ENCODE data around the gene RIPPLY3. TPM values are rescaled to one million over a fixed set of nuclear protein-coding genes. Genes with fewer than 3 reads are reported as not detected.

RIPPLY3 gene
- total and polyA plus RNA-seq, 2 experiments from 2014 or later = 2.5 to 2.8 TPM

DNA sequence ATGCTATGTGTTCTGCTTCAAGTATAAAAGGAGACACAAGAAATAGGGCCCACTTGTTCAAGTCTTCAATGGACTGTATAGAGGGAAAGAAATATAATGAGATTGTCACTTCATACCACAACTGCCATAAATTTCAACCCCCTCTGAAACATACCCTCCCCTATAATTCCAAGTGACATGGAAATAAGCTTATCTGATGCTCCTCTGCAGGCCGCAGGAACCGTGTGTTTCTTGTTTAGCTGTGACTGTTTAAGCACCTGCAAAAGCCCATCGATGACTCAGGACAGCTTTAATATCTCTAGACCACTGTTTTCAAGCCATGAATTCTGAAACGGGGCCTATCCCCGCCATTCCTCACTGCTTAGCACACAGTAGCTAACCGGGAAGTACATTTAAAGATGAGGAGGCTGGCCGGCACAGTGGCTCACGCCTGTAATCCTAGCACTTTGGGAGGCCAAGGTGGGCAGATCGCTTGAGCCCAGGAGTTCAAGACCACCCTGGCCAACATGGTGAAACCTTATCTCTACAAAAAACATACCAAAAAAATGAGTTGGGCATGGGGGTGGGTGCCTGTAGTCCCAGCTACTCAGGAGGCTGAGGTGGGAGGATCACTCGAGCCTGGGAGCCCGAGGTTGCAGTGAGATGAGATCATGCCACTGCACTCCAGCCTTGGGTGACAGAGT is 44.3 kb upstream of the RIPPLY3 start:
- peaks cover 1% of the 10 kb centered on the region; the same call in 1 of the 2 replicates for H3K4me1 ChIP-seq (ENCODE audit: insufficient read depth)
- H3K27me3 ChIP-seq (ENCODE audit: insufficient read depth) = no peaks in the 10 kb centered on the region
- no peaks in the 10 kb centered on the region for H4K20me1 ChIP-seq (replicated peaks; ENCODE audit: insufficient read depth)
- no peaks in the 10 kb centered on the region for H3K9me2 ChIP-seq (ENCODE audit: insufficient read depth)
- no peak overlapping the region for H3K4me2 ChIP-seq
- Mint-ChIP-seq H3K4me3 (no peak overlapping the region), H3K4me1 (peaks cover 19% of the 10 kb centered on the region), H3K9me3 (no peaks in the 10 kb centered on the region; the same call in 2 of the 3 replicates), H3K27ac (no peak overlapping the region), H3K27me3 (ENCODE audit: insufficient read depth, low read depth, poor library complexity) (peaks cover 14% of the 10 kb centered on the region), H3K36me3 (ENCODE audit: low read depth) (peaks cover 13% of the 10 kb centered on the region)
- TF ChIP-seq POLR2AphosphoS5 (IDR thresholded peaks at IDR 0.05; ENCODE audit: low read depth) (no peak), ZNF331 (CRISPR knock-in tag; IDR thresholded peaks at IDR 0.05; ENCODE audit: low read depth) (no peak), EZH2phosphoT487 (IDR thresholded peaks at IDR 0.05; ENCODE audit: unreplicated experiment) (no peak), STAT1 (IDR thresholded peaks at IDR 0.05; ENCODE audit: unreplicated experiment) (no peak), EZH2 (IDR thresholded peaks at IDR 0.05; ENCODE audit: low read depth, unreplicated experiment) (no peak), JUNB (IDR thresholded peaks at IDR 0.05; ENCODE audit: unreplicated experiment) (no peak), NANOG (IDR thresholded peaks at IDR 0.05; ENCODE audit: borderline replicate concordance) (no peak), CREB1 (CRISPR knock-in tag; IDR thresholded peaks at IDR 0.05; ENCODE audit: low read depth) (no peak), ZNF114 (CRISPR knock-in tag; IDR thresholded peaks at IDR 0.05) (no peak)
- TF ChIP-seq, protein P1, sequence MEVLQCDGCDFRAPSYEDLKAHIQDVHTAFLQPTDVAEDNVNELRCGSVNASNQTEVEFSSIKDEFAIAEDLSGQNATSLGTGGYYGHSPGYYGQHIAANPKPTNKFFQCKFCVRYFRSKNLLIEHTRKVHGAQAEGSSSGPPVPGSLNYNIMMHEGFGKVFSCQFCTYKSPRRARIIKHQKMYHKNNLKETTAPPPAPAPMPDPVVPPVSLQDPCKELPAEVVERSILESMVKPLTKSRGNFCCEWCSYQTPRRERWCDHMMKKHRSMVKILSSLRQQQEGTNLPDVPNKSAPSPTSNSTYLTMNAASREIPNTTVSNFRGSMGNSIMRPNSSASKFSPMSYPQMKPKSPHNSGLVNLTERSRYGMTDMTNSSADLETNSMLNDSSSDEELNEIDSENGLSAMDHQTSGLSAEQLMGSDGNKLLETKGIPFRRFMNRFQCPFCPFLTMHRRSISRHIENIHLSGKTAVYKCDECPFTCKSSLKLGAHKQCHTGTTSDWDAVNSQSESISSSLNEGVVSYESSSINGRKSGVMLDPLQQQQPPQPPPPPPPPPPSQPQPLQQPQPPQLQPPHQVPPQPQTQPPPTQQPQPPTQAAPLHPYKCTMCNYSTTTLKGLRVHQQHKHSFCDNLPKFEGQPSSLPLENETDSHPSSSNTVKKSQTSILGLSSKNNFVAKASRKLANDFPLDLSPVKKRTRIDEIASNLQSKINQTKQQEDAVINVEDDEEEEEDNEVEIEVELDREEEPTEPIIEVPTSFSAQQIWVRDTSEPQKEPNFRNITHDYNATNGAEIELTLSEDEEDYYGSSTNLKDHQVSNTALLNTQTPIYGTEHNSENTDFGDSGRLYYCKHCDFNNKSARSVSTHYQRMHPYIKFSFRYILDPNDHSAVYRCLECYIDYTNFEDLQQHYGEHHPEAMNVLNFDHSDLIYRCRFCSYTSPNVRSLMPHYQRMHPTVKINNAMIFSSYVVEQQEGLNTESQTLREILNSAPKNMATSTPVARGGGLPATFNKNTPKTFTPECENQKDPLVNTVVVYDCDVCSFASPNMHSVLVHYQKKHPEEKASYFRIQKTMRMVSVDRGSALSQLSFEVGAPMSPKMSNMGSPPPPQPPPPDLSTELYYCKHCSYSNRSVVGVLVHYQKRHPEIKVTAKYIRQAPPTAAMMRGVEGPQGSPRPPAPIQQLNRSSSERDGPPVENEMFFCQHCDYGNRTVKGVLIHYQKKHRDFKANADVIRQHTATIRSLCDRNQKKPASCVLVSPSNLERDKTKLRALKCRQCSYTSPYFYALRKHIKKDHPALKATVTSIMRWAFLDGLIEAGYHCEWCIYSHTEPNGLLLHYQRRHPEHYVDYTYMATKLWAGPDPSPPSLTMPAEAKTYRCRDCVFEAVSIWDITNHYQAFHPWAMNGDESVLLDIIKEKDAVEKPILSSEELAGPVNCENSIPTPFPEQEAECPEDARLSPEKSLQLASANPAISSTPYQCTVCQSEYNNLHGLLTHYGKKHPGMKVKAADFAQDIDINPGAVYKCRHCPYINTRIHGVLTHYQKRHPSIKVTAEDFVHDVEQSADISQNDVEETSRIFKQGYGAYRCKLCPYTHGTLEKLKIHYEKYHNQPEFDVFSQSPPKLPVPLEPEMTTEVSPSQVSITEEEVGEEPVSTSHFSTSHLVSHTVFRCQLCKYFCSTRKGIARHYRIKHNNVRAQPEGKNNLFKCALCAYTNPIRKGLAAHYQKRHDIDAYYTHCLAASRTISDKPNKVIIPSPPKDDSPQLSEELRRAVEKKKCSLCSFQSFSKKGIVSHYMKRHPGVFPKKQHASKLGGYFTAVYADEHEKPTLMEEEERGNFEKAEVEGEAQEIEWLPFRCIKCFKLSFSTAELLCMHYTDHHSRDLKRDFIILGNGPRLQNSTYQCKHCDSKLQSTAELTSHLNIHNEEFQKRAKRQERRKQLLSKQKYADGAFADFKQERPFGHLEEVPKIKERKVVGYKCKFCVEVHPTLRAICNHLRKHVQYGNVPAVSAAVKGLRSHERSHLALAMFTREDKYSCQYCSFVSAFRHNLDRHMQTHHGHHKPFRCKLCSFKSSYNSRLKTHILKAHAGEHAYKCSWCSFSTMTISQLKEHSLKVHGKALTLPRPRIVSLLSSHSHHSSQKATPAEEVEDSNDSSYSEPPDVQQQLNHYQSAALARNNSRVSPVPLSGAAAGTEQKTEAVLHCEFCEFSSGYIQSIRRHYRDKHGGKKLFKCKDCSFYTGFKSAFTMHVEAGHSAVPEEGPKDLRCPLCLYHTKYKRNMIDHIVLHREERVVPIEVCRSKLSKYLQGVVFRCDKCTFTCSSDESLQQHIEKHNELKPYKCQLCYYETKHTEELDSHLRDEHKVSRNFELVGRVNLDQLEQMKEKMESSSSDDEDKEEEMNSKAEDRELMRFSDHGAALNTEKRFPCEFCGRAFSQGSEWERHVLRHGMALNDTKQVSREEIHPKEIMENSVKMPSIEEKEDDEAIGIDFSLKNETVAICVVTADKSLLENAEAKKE (CRISPR knock-in tag; IDR thresholded peaks at IDR 0.05) = no peak
- TF ChIP-seq, protein P2, sequence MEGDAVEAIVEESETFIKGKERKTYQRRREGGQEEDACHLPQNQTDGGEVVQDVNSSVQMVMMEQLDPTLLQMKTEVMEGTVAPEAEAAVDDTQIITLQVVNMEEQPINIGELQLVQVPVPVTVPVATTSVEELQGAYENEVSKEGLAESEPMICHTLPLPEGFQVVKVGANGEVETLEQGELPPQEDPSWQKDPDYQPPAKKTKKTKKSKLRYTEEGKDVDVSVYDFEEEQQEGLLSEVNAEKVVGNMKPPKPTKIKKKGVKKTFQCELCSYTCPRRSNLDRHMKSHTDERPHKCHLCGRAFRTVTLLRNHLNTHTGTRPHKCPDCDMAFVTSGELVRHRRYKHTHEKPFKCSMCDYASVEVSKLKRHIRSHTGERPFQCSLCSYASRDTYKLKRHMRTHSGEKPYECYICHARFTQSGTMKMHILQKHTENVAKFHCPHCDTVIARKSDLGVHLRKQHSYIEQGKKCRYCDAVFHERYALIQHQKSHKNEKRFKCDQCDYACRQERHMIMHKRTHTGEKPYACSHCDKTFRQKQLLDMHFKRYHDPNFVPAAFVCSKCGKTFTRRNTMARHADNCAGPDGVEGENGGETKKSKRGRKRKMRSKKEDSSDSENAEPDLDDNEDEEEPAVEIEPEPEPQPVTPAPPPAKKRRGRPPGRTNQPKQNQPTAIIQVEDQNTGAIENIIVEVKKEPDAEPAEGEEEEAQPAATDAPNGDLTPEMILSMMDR (conservative IDR thresholded peaks at IDR 0.05; ENCODE audit: low read depth in 2 of 2) = no peak
- TF ChIP-seq, protein P3, sequence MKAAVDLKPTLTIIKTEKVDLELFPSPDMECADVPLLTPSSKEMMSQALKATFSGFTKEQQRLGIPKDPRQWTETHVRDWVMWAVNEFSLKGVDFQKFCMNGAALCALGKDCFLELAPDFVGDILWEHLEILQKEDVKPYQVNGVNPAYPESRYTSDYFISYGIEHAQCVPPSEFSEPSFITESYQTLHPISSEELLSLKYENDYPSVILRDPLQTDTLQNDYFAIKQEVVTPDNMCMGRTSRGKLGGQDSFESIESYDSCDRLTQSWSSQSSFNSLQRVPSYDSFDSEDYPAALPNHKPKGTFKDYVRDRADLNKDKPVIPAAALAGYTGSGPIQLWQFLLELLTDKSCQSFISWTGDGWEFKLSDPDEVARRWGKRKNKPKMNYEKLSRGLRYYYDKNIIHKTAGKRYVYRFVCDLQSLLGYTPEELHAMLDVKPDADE (IDR thresholded peaks at IDR 0.05) = no peak
- TF ChIP-seq, protein P4, sequence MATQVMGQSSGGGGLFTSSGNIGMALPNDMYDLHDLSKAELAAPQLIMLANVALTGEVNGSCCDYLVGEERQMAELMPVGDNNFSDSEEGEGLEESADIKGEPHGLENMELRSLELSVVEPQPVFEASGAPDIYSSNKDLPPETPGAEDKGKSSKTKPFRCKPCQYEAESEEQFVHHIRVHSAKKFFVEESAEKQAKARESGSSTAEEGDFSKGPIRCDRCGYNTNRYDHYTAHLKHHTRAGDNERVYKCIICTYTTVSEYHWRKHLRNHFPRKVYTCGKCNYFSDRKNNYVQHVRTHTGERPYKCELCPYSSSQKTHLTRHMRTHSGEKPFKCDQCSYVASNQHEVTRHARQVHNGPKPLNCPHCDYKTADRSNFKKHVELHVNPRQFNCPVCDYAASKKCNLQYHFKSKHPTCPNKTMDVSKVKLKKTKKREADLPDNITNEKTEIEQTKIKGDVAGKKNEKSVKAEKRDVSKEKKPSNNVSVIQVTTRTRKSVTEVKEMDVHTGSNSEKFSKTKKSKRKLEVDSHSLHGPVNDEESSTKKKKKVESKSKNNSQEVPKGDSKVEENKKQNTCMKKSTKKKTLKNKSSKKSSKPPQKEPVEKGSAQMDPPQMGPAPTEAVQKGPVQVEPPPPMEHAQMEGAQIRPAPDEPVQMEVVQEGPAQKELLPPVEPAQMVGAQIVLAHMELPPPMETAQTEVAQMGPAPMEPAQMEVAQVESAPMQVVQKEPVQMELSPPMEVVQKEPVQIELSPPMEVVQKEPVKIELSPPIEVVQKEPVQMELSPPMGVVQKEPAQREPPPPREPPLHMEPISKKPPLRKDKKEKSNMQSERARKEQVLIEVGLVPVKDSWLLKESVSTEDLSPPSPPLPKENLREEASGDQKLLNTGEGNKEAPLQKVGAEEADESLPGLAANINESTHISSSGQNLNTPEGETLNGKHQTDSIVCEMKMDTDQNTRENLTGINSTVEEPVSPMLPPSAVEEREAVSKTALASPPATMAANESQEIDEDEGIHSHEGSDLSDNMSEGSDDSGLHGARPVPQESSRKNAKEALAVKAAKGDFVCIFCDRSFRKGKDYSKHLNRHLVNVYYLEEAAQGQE (IDR thresholded peaks at IDR 0.05; ENCODE audit: unreplicated experiment) = no peak
- ATAC-seq (no peak), DNase-seq (ENCODE audit: low spot score) (no peak)
- H3F3A ChIP-seq (replicated peaks; ENCODE audit: low read depth) = peaks cover 3% of the 10 kb centered on the region; the same call in 1 of the 2 replicates
- H3K4me3 ChIP-seq = no peak overlapping the region
- no peak overlapping the region for H2AFZ ChIP-seq
- H3K36me3 ChIP-seq (ENCODE audit: insufficient read depth) = no peaks in the 10 kb centered on the region
- no peaks in the 10 kb centered on the region for H3K79me2 ChIP-seq (replicated peaks; ENCODE audit: insufficient read depth)
- no peak overlapping the region for H3K27ac ChIP-seq (ENCODE audit: low read depth)

Data from GM23338 (cell line).